Sigmoid colon (tissue), 3 donors: ENCODE results near the gene FANCE.

Source experiments
- POLR2A ChIP-seq, 2 donors: fragments of 450-650 bp; IDR thresholded peaks; one replicate each; pipeline ENCODE4 v1.6.1; 2016; ENCODE audit warnings: antibody characterized with exemption in 2 of 2, mild to moderate bottlenecking in 2 of 2, moderate library complexity in 2 of 2
- TF ChIP-seq, protein P1 (sequence below), 4 experiments: fragments of 450-650 bp in 3 of 4; fragments of 200-600 bp in 1 of 4; IDR thresholded peaks; one replicate each; pipeline ENCODE4 v1.5.1; 2016 to 2019; ENCODE audit warnings: antibody characterized with exemption in 4 of 4, mild to moderate bottlenecking in 3 of 4, moderate library complexity in 2 of 4

DNA sequence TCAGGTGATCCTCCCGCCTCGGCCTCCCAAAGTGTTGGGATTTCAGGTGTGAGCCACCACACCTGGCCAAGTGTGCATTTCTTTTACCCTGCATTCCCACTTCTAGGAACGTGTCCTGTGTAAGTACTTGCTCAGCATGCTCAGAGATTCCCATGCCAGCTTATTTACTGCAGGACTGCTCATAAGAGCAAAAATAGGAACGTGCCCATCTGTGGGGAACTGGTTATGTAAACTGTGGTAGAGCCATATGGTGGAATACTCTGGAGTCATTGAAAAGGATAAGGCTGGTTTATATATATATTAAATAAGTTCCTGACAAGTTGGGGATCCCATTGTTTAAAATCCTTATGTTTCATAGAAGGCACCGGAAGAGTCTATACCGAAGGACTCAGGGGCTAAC lies 38.2 kb upstream of the FANCE start:
- TF ChIP-seq, protein P1, sequence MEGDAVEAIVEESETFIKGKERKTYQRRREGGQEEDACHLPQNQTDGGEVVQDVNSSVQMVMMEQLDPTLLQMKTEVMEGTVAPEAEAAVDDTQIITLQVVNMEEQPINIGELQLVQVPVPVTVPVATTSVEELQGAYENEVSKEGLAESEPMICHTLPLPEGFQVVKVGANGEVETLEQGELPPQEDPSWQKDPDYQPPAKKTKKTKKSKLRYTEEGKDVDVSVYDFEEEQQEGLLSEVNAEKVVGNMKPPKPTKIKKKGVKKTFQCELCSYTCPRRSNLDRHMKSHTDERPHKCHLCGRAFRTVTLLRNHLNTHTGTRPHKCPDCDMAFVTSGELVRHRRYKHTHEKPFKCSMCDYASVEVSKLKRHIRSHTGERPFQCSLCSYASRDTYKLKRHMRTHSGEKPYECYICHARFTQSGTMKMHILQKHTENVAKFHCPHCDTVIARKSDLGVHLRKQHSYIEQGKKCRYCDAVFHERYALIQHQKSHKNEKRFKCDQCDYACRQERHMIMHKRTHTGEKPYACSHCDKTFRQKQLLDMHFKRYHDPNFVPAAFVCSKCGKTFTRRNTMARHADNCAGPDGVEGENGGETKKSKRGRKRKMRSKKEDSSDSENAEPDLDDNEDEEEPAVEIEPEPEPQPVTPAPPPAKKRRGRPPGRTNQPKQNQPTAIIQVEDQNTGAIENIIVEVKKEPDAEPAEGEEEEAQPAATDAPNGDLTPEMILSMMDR (IDR thresholded peaks at IDR 0.05): no peak
- TF ChIP-seq POLR2A (IDR thresholded peaks at IDR 0.05): no peak
